ENCODE data around the gene NUAK1.

- TF ChIP-seq CTCF (IDR thresholded peaks at IDR 0.05) (no peak), POLR2AphosphoS5 (IDR thresholded peaks at IDR 0.05) (no peak)
These were observed 19.0 kb upstream of the NUAK1 start for GRCh38 chr12:106157802-106158201.
